ENCODE measurements around the gene PLAU.

Gene PLAU

DNA sequence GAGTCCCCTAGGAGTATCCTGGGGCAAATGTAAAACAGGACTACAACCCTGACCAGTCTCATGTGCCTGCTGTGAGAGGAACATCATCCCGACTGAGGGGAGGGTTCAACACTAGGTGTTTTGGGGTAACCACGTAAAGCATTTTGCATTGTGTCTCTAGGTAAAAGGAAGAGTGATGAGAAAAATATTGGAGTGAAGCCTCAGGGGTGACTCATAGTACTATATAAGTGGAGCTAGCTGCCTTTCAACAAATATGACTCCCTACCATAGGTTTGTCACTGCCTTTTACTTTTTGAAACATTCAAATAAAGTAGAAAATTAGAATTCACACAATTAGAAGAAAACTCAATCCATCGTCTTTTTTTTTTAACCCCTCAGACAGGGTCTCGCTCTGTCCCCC, 34.0 kb upstream of the PLAU start:
- DNase-seq (ENCODE audit: low spot score), result no peak
- Histone ChIP-seq H3K4me3 (no peak overlapping the region), H3K27ac (peak overlapping the region; percentile 63 to 93)
- TF ChIP-seq, protein P1, sequence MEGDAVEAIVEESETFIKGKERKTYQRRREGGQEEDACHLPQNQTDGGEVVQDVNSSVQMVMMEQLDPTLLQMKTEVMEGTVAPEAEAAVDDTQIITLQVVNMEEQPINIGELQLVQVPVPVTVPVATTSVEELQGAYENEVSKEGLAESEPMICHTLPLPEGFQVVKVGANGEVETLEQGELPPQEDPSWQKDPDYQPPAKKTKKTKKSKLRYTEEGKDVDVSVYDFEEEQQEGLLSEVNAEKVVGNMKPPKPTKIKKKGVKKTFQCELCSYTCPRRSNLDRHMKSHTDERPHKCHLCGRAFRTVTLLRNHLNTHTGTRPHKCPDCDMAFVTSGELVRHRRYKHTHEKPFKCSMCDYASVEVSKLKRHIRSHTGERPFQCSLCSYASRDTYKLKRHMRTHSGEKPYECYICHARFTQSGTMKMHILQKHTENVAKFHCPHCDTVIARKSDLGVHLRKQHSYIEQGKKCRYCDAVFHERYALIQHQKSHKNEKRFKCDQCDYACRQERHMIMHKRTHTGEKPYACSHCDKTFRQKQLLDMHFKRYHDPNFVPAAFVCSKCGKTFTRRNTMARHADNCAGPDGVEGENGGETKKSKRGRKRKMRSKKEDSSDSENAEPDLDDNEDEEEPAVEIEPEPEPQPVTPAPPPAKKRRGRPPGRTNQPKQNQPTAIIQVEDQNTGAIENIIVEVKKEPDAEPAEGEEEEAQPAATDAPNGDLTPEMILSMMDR (IDR thresholded peaks at IDR 0.05), result no peak

DNA sequence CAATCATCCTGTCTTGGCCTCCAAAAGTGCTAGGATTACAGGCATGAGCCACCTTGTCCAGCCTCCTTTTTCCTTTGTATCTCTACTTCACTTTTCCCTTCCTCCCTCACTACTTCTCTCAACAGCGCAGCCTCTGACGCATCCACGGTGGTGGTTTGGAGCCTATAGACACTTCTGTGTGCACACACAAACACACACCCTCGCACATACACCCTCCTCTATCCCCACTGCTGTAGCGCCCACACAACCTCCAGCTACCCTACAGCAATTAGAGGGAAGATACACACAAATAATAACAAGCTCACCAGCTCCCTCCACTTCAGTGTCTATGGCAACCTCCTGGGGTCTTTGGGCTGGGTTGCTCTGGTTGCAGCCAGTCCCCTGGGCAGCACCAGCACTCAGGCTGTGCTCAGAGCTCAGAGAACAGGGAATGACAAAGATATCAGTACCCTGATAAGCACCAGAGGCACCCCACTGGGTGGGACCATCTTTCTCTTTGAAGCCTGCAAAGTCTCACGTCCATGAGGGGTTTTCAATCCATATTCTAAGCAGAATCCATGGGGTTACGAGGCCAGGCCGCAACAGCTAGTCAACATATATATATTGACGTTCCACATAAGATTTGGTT, 33.3 kb upstream of the PLAU start:
- no peak for DNase-seq (ENCODE audit: low spot score)
- TF ChIP-seq, protein P1 (IDR thresholded peaks at IDR 0.05), result no peak
- Histone ChIP-seq H3K4me3 (no peak overlapping the region), H3K27ac (peak overlapping the region in 1 of 2 donors; percentile 24)

- H3K4me3 ChIP-seq, result no peak overlapping the region
- no peak for DNase-seq (ENCODE audit: low spot score)
- TF ChIP-seq, protein P1 (IDR thresholded peaks at IDR 0.05), result no peak
- H3K27ac ChIP-seq, result no peak overlapping the region
Observed at GRCh38 chr10:73878365-73878764, 32.6 kb upstream of the PLAU start.

GRCh38 chr10:73879296-73880173, 31.4 kb upstream of the PLAU start:
- DNase-seq (ENCODE audit: low spot score), result peak; percentile 89
- no peak overlapping the region for H3K4me3 ChIP-seq
- TF ChIP-seq, protein P1 (IDR thresholded peaks at IDR 0.05), result peak; percentile 95
- H3K27ac ChIP-seq, result peak overlapping the region in 1 of 2 donors; percentile 1

GRCh38 chr10:73881221-73881919, 29.6 kb upstream of the PLAU start:
- TF ChIP-seq, protein P1 (IDR thresholded peaks at IDR 0.05), result no peak
- DNase-seq (ENCODE audit: low spot score), result no peak
- H3K4me3 ChIP-seq, result no peak overlapping the region
- H3K27ac ChIP-seq, result no peak overlapping the region

- Histone ChIP-seq H3K27ac (no peak overlapping the region), H3K4me3 (no peak overlapping the region)
- TF ChIP-seq, protein P1 (IDR thresholded peaks at IDR 0.05), result no peak
- DNase-seq (ENCODE audit: low spot score), result no peak
Observed at GRCh38 chr10:73884017-73884416, 26.9 kb upstream of the PLAU start.

Measured in coronary artery (tissue), 2 donors.